ENCODE data around the gene FOXJ3. TPM values are rescaled to one million over a fixed set of nuclear protein-coding genes. Genes with fewer than 3 reads are reported as not detected.

The FOXJ3 gene
- total and polyA plus RNA-seq, 5 donors: 15.0 to 50.5 (median 42.0) TPM

- no peak for ATAC-seq
- 54% methylated on average over 2 of the region's 2 CpGs for WGBS
- Histone ChIP-seq H3K27ac (ENCODE audit: low read length) (no peak overlapping the region), H3K4me1 (ENCODE audit: control insufficient read depth, insufficient read depth, low read length) (no peaks in the 10 kb centered on the region), H3K9me3 (ENCODE audit: control insufficient read depth, low read length) (no peaks in the 10 kb centered on the region), H3K27me3 (ENCODE audit: control insufficient read depth, insufficient read depth) (no peaks in the 10 kb centered on the region), H3K4me3 (ENCODE audit: low read length) (no peak overlapping the region)
- intact Hi-C loops (cut with DNase I): no loop called here
- DNase-seq: no peak
Measured at GRCh38 chr1:42364542-42364941, 29.5 kb upstream of the FOXJ3 start.

GRCh38 chr1:42364089-42364488, 29.1 kb upstream of the FOXJ3 start:
- intact Hi-C loops (cut with DNase I): no loop called here
- no peaks in the 10 kb centered on the region for H3K9me3 ChIP-seq (ENCODE audit: control insufficient read depth, low read length)
- ATAC-seq: no peak
- no peaks in the 10 kb centered on the region for H3K4me1 ChIP-seq (ENCODE audit: control insufficient read depth, insufficient read depth, low read length)
- no peak for DNase-seq
- WGBS: 84% methylated on average over 6 of the region's 6 CpGs
- no peak overlapping the region for H3K4me3 ChIP-seq (ENCODE audit: low read length)
- H3K27me3 ChIP-seq (ENCODE audit: control insufficient read depth, insufficient read depth): no peaks in the 10 kb centered on the region
- H3K27ac ChIP-seq (ENCODE audit: low read length): no peak overlapping the region

GRCh38 chr1:42359466-42359865, 24.4 kb upstream of the FOXJ3 start:
- Histone ChIP-seq H3K9me3 (ENCODE audit: control insufficient read depth, low read length) (no peaks in the 10 kb centered on the region), H3K27me3 (ENCODE audit: control insufficient read depth, insufficient read depth) (no peaks in the 10 kb centered on the region), H3K27ac (ENCODE audit: low read length) (no peak overlapping the region), H3K4me3 (ENCODE audit: low read length) (no peak overlapping the region), H3K4me1 (ENCODE audit: control insufficient read depth, insufficient read depth, low read length) (no peaks in the 10 kb centered on the region)
- DNase-seq (no peak), ATAC-seq (no peak)
- intact Hi-C loops (cut with DNase I): no loop called here
- WGBS: 83% methylated on average over 1 of the region's 1 CpG

GRCh38 chr1:42358791-42359190, 23.8 kb upstream of the FOXJ3 start:
- Histone ChIP-seq H3K4me1 (ENCODE audit: control insufficient read depth, insufficient read depth, low read length) (no peaks in the 10 kb centered on the region), H3K27ac (ENCODE audit: low read length) (no peak overlapping the region), H3K9me3 (ENCODE audit: control insufficient read depth, low read length) (no peaks in the 10 kb centered on the region), H3K4me3 (ENCODE audit: low read length) (no peak overlapping the region), H3K27me3 (ENCODE audit: control insufficient read depth, insufficient read depth) (no peaks in the 10 kb centered on the region)
- DNase-seq (no peak), ATAC-seq (no peak)
- WGBS: 98% methylated on average over 3 of the region's 3 CpGs
- intact Hi-C loops (cut with DNase I): no loop called here

- intact Hi-C loops (cut with DNase I): no loop called here
- H3K27me3 ChIP-seq (ENCODE audit: control insufficient read depth, insufficient read depth): no peaks in the 10 kb centered on the region
- 5% methylated on average over 1 of the region's 1 CpG for WGBS
Measured at GRCh38 chr1:42350086-42350485, 15.1 kb upstream of the FOXJ3 start.

GRCh38 chr1:42348498-42348897, 13.5 kb upstream of the FOXJ3 start:
- DNase-seq: no peak
- Histone ChIP-seq H3K27ac (ENCODE audit: low read length) (no peak overlapping the region), H3K9me3 (ENCODE audit: control insufficient read depth, low read length) (no peaks in the 10 kb centered on the region), H3K4me3 (ENCODE audit: low read length) (no peak overlapping the region), H3K27me3 (ENCODE audit: control insufficient read depth, insufficient read depth) (no peaks in the 10 kb centered on the region), H3K4me1 (ENCODE audit: control insufficient read depth, insufficient read depth, low read length) (no peaks in the 10 kb centered on the region)
- no peak for ATAC-seq
- intact Hi-C loops (cut with DNase I): no loop called here

More at GRCh38 chr1:42350086-42350485, 15.1 kb upstream of the FOXJ3 start:
- Histone ChIP-seq H3K4me1 (ENCODE audit: control insufficient read depth, insufficient read depth, low read length) (no peaks in the 10 kb centered on the region), H3K9me3 (ENCODE audit: control insufficient read depth, low read length) (no peaks in the 10 kb centered on the region), H3K4me3 (ENCODE audit: low read length) (no peak overlapping the region), H3K27ac (ENCODE audit: low read length) (no peak overlapping the region)
- ATAC-seq: no peak
- DNase-seq: no peak

- Histone ChIP-seq H3K4me3 (ENCODE audit: low read length) (no peak overlapping the region), H3K9me3 (ENCODE audit: control insufficient read depth, low read length) (no peaks in the 10 kb centered on the region), H3K27ac (ENCODE audit: low read length) (no peak overlapping the region), H3K4me1 (ENCODE audit: control insufficient read depth, insufficient read depth, low read length) (no peaks in the 10 kb centered on the region), H3K27me3 (ENCODE audit: control insufficient read depth, insufficient read depth) (no peaks in the 10 kb centered on the region)
- 69% methylated on average over 5 of the region's 5 CpGs for WGBS
- ATAC-seq (no peak), DNase-seq (no peak)
- intact Hi-C loops (cut with DNase I): no loop called here
Measured at GRCh38 chr1:42343049-42343448, 8.0 kb upstream of the FOXJ3 start.

GRCh38 chr1:42340901-42341300, 5.9 kb upstream of the FOXJ3 start:
- Histone ChIP-seq H3K4me3 (ENCODE audit: low read length) (no peak overlapping the region), H3K27me3 (ENCODE audit: control insufficient read depth, insufficient read depth) (no peaks in the 10 kb centered on the region), H3K9me3 (ENCODE audit: control insufficient read depth, low read length) (no peaks in the 10 kb centered on the region), H3K4me1 (ENCODE audit: control insufficient read depth, insufficient read depth, low read length) (peaks cover 1% of the 10 kb centered on the region), H3K27ac (ENCODE audit: low read length) (no peak overlapping the region)
- WGBS: 79% methylated on average over 1 of the region's 1 CpG
- no peak for ATAC-seq
- intact Hi-C loops (cut with DNase I): no loop called here
- DNase-seq: no peak

- intact Hi-C loops (cut with DNase I): no loop called here
- WGBS: 75% methylated on average over 2 of the region's 2 CpGs
- Histone ChIP-seq H3K4me3 (ENCODE audit: low read length) (no peak overlapping the region), H3K9me3 (ENCODE audit: control insufficient read depth, low read length) (no peaks in the 10 kb centered on the region), H3K27ac (ENCODE audit: low read length) (no peak overlapping the region), H3K4me1 (ENCODE audit: control insufficient read depth, insufficient read depth, low read length) (peaks cover 2% of the 10 kb centered on the region), H3K27me3 (ENCODE audit: control insufficient read depth, insufficient read depth) (no peaks in the 10 kb centered on the region)
- DNase-seq (no peak), ATAC-seq (no peak)
Measured at GRCh38 chr1:42340093-42340492, 5.1 kb upstream of the FOXJ3 start.

GRCh38 chr1:42336978-42337377, 1.9 kb upstream of the FOXJ3 start:
- no peak overlapping the region for H3K4me3 ChIP-seq (ENCODE audit: low read length)
- peaks cover 2% of the 10 kb centered on the region for H3K4me1 ChIP-seq (ENCODE audit: control insufficient read depth, insufficient read depth, low read length)
- H3K9me3 ChIP-seq (ENCODE audit: control insufficient read depth, low read length): no peaks in the 10 kb centered on the region
- H3K27me3 ChIP-seq (ENCODE audit: control insufficient read depth, insufficient read depth): no peaks in the 10 kb centered on the region
- no peak for ATAC-seq
- no peak overlapping the region for H3K27ac ChIP-seq (ENCODE audit: low read length)
- 53% methylated on average over 6 of the region's 6 CpGs for WGBS
- intact Hi-C loops (cut with DNase I): loop anchor here in 2 of 4 donors (10.0 kb wide), 1 partner anchor 162 kb away; no protein-coding TSS in a partner anchor
- no peak for DNase-seq

- 12% methylated on average over 9 of the region's 9 CpGs for WGBS
- ATAC-seq: peak in 1 of 2 donors; percentile 11
- Histone ChIP-seq H3K27me3 (ENCODE audit: control insufficient read depth, insufficient read depth) (no peaks in the 10 kb centered on the region), H3K27ac (ENCODE audit: low read length) (peak overlapping the region; percentile 55), H3K4me3 (ENCODE audit: low read length) (peak overlapping the region; percentile 87), H3K4me1 (ENCODE audit: control insufficient read depth, insufficient read depth, low read length) (peaks cover 2% of the 10 kb centered on the region), H3K9me3 (ENCODE audit: control insufficient read depth, low read length) (no peaks in the 10 kb centered on the region)
- intact Hi-C loops (cut with DNase I): loop anchor here in 2 of 4 donors (10.0 kb wide), 1 partner anchor 161 kb away; no protein-coding TSS in a partner anchor
- peak in 1 of 3 donors; percentile 22 for DNase-seq
Measured at GRCh38 chr1:42335809-42336518, 929 bp upstream of the FOXJ3 start.
